Measurements from ENCODE around the gene ZBTB3. TPM values are rescaled to one million over a fixed set of nuclear protein-coding genes. Genes with fewer than 3 reads are reported as not detected.
"Not testable (repeated sequence)": the region's sequence is repeated elsewhere in the genome, so short reads cannot be mapped to it uniquely, and the experiment has no call there.

The ZBTB3 gene
- total RNA-seq, 1 donor from 2014 or later, result 16.8 TPM

- no peak overlapping the region for H3K4me3 ChIP-seq (ENCODE audit: low read depth, low read length)
- DNase-seq (ENCODE audit: low read depth), result no peak
- no peak for TF ChIP-seq CTCF (conservative IDR thresholded peaks at IDR 0.05; ENCODE audit: low read depth, low read length)
Observed at GRCh38 chr11:62737196-62737595, 16.8 kb downstream of the ZBTB3 start.

GRCh38 chr11:62732830-62733229 is 21.1 kb downstream of the ZBTB3 start:
- TF ChIP-seq CTCF (conservative IDR thresholded peaks at IDR 0.05; ENCODE audit: low read depth, low read length), result peak; percentile 34
- no peak overlapping the region for H3K4me3 ChIP-seq (ENCODE audit: low read depth, low read length)
- DNase-seq (ENCODE audit: low read depth), result no peak

- H3K4me3 ChIP-seq (ENCODE audit: low read depth, low read length), result peak overlapping the region; percentile 90
Observed at GRCh38 chr11:62730076-62730475, 23.9 kb downstream of the ZBTB3 start.

GRCh38 chr11:62728171-62728988 is 25.6 kb downstream of the ZBTB3 start, which contains the start of gene TTC9C:
Gene TTC9C, plus strand, starts transcription at chr11:62728486. Its CDS starts 363 bp downstream, at chr11:62728849.
- no peak for TF ChIP-seq CTCF (conservative IDR thresholded peaks at IDR 0.05; ENCODE audit: low read depth, low read length)
- DNase-seq (ENCODE audit: low read depth), result no peak
- H3K4me3 ChIP-seq (ENCODE audit: low read depth, low read length), result peak within 1 kb of the TSS; percentile 90

More at GRCh38 chr11:62730076-62730475, 23.9 kb downstream of the ZBTB3 start:
- DNase-seq (ENCODE audit: low read depth), result not testable (repeated sequence)

- no peak for TF ChIP-seq CTCF (conservative IDR thresholded peaks at IDR 0.05; ENCODE audit: low read depth, low read length)
- H3K4me3 ChIP-seq (ENCODE audit: low read depth, low read length), result peak overlapping the region; percentile 90
- DNase-seq (ENCODE audit: low read depth), result peak; percentile 94
Observed at GRCh38 chr11:62727872-62728170, 26.1 kb downstream of the ZBTB3 start.

GRCh38 chr11:62727165-62727871 is 26.6 kb downstream of the ZBTB3 start, which contains the start of gene HNRNPUL2:
Gene HNRNPUL2, minus strand, starts transcription at chr11:62727457. Its CDS starts 301 bp downstream, at chr11:62727156.
- TF ChIP-seq CTCF (conservative IDR thresholded peaks at IDR 0.05; ENCODE audit: low read depth, low read length), result peak; percentile 17
- DNase-seq (ENCODE audit: low read depth), result peak; percentile 74
- peak within 1 kb of the TSS; percentile 90 for H3K4me3 ChIP-seq (ENCODE audit: low read depth, low read length)

GRCh38 chr11:62726915-62727164 is 27.1 kb downstream of the ZBTB3 start:
- peak overlapping the region; percentile 90 for H3K4me3 ChIP-seq (ENCODE audit: low read depth, low read length)
- TF ChIP-seq CTCF (conservative IDR thresholded peaks at IDR 0.05; ENCODE audit: low read depth, low read length), result no peak
- no peak for DNase-seq (ENCODE audit: low read depth)

Data from epithelial cell of proximal tubule (primary cell).